ENCODE data around the gene KLF7.

GRCh38 chr2:207144173-207144785, 21.5 kb downstream of the KLF7 start:
- TF ChIP-seq CTCF (IDR thresholded peaks at IDR 0.05; ENCODE audit: extremely low read depth in 1 of 2, insufficient read depth in 1 of 2, low read depth in 1 of 2, low read length in 2 of 2): no peak
- TF ChIP-seq POLR2AphosphoS5 (IDR thresholded peaks at IDR 0.05; ENCODE audit: insufficient read depth, low read depth, low read length): peak; percentile 3
- no peak for TF ChIP-seq EZH2 (IDR thresholded peaks at IDR 0.05; ENCODE audit: borderline replicate concordance, low read depth, low read length, severe bottlenecking)
